GM19035 (cell line): ENCODE data around the gene C10orf53.

Source experiments
- ATAC-seq: cut with Tn5 transposase; IDR thresholded peaks from one replicate; pipeline ENCODE4 v1.9.1; 2021; ENCODE audit not compliant: unreplicated experiment

C10orf53 gene

GRCh38 chr10:49737474-49738201, 58.2 kb downstream of the C10orf53 start:
- no peak for ATAC-seq

- ATAC-seq: no peak
Observed at GRCh38 chr10:49738616-49739360, 59.3 kb downstream of the C10orf53 start.

GRCh38 chr10:49739426-49739825, 60.0 kb downstream of the C10orf53 start:
- ATAC-seq: no peak

GRCh38 chr10:49740346-49741107, 61.1 kb downstream of the C10orf53 start:
- ATAC-seq: no peak

- ATAC-seq: no peak
Observed at GRCh38 chr10:49741108-49741995, 61.9 kb downstream of the C10orf53 start.

GRCh38 chr10:49742683-49743463, 63.4 kb downstream of the C10orf53 start:
- no peak for ATAC-seq

- ATAC-seq: no peak
Observed at GRCh38 chr10:49743464-49744075, 64.1 kb downstream of the C10orf53 start.

- no peak for ATAC-seq
Observed at GRCh38 chr10:49744091-49744685, 64.7 kb downstream of the C10orf53 start.

- ATAC-seq: no peak
Observed at GRCh38 chr10:49744924-49745605, 65.6 kb downstream of the C10orf53 start.

GRCh38 chr10:49745756-49746155, 66.3 kb downstream of the C10orf53 start:
- no peak for ATAC-seq

- ATAC-seq: no peak
Observed at GRCh38 chr10:49746626-49747302, 67.3 kb downstream of the C10orf53 start.
